HepG2 (cell line): Measurements from ENCODE around the gene ZNF625. TPM values are rescaled to one million over a fixed set of nuclear protein-coding genes. Genes with fewer than 3 reads are reported as not detected.

Experiments used
- ARNT2 ChIP-seq: sonication (generic); formaldehyde crosslinking; IDR thresholded peaks from 2 replicates; pipeline ENCODE4 v1.8.0; 2022; ENCODE audit warnings: mild to moderate bottlenecking, low read depth, missing genetic modification reagents, moderate library complexity
- ATF1 ChIP-seq: IDR thresholded peaks from 2 replicates; pipeline ENCODE4 v1.6.1; 2016; ENCODE audit warnings: mild to moderate bottlenecking, control low read depth
- CREB1 ChIP-seq, 2 experiments: fragments of 450-650 bp in 1 of 2; IDR thresholded peaks; 2 replicates each; pipeline ENCODE4 v1.6.1; 2016 to 2017; ENCODE audit warnings: control low read depth in 1 of 2, mild to moderate bottlenecking in 1 of 2, missing compliant biosample characterization in 1 of 2, missing genetic modification characterization in 1 of 2
- GATA4 ChIP-seq: sonication (generic); IDR thresholded peaks from 2 replicates; pipeline ENCODE4 v1.6.1; 2016; ENCODE audit warnings: antibody characterized with exemption, low read depth, borderline replicate concordance
- GATAD2A ChIP-seq: IDR thresholded peaks from 2 replicates; pipeline ENCODE4 v1.6.1; 2016
- PBX3 ChIP-seq: sonication (generic); formaldehyde crosslinking; IDR thresholded peaks from 2 replicates; pipeline ENCODE4 v1.8.1; 2023; ENCODE audit warnings: missing genetic modification reagents, inconsistent platforms, borderline replicate concordance
- RFX1 ChIP-seq: fragments of 450-650 bp; IDR thresholded peaks from 2 replicates; pipeline ENCODE4 v1.6.1; 2017
- SRSF1 ChIP-seq: fragments of 200-400 bp; formaldehyde crosslinking; optimal IDR thresholded peaks from 2 replicates; pipeline ENCODE3; 2017; ENCODE audit warnings: mild to moderate bottlenecking, low read depth, low read length, moderate library complexity
- TAF1 ChIP-seq: sonication (generic); formaldehyde crosslinking; IDR thresholded peaks from 2 replicates; pipeline ENCODE4 v1.4.0; 2020; ENCODE audit warnings: missing genetic modification reagents
- TARDBP ChIP-seq: sonication (generic); formaldehyde crosslinking; IDR thresholded peaks from 2 replicates; pipeline ENCODE4 v1.8.0; 2022; ENCODE audit warnings: mild to moderate bottlenecking, missing genetic modification reagents
- TFDP2 ChIP-seq: sonication (generic); formaldehyde crosslinking; IDR thresholded peaks from 2 replicates; pipeline ENCODE4 v1.4.0; 2020; ENCODE audit warnings: missing genetic modification reagents
- ZBED4 ChIP-seq: sonication (generic); formaldehyde crosslinking; IDR thresholded peaks from 2 replicates; pipeline ENCODE4 v1.4.0; 2020; ENCODE audit warnings: missing genetic modification reagents, borderline replicate concordance
- ZBTB42 ChIP-seq: sonication (generic); formaldehyde crosslinking; IDR thresholded peaks from 2 replicates; pipeline ENCODE4 v1.5.0; 2020; ENCODE audit warnings: mild to moderate bottlenecking, missing genetic modification reagents
- ZMAT5 ChIP-seq: sonication (generic); formaldehyde crosslinking; IDR thresholded peaks from 2 replicates; pipeline ENCODE4 v1.5.0; 2020; ENCODE audit warnings: mild to moderate bottlenecking, low read depth, missing genetic modification reagents, borderline replicate concordance
- ZNF343 ChIP-seq: sonication (generic); formaldehyde crosslinking; IDR thresholded peaks from 2 replicates; pipeline ENCODE4 v1.4.0; 2020; ENCODE audit warnings: mild to moderate bottlenecking, missing genetic modification reagents
- ZNF558 ChIP-seq: sonication (generic); formaldehyde crosslinking; IDR thresholded peaks from 2 replicates; pipeline ENCODE4 v1.9.0; 2022; ENCODE audit warnings: mild to moderate bottlenecking, missing genetic modification reagents, borderline replicate concordance
- ZNF792 ChIP-seq: IDR thresholded peaks from 2 replicates; pipeline ENCODE4 v1.6.1; 2016
- ZXDC ChIP-seq: sonication (generic); formaldehyde crosslinking; IDR thresholded peaks from 2 replicates; pipeline ENCODE4 v1.5.0; 2020; ENCODE audit warnings: mild to moderate bottlenecking, missing genetic modification reagents
- polyA plus RNA-seq, 8 experiments: library from polyadenylated mRNA; depleted of rRNA in 3 of 8; stranded (reverse) in 7 of 8; unstranded in 1 of 8; fragments of >200 nt; fragmentation: Illumina TruSeq in 4 of 8; extraction: Trizol in 4 of 8; gene quantifications; 2 replicates each; pipeline versions ENCODE4 v1.2.1 to v1.2.3, GENCODE V29; 2011 to 2016; ENCODE audit warnings: low read depth in 4 of 8, missing spikeins in 1 of 8, mixed read lengths in 1 of 8; ENCODE audit not compliant: insufficient read depth in 1 of 8
- total RNA-seq, 5 experiments: library from RNA; depleted of rRNA; stranded (reverse); fragments of >200 nt; fragmentation: Illumina TruSeq; extraction: Trizol; gene quantifications; 2 replicates each; pipeline ENCODE4 v1.2.3, GENCODE V29; 2016; ENCODE audit warnings: low read depth in 1 of 5

The ZNF625 gene
- total and polyA plus RNA-seq, 2 of the 13 experiments (the other 11 are each of a cell fraction or from before 2014, with no cell fraction given), result 1.7 to 12.2 TPM

GRCh38 chr19:12162882-12163806 is 6.6 kb upstream of the ZNF625 start, which contains the start of gene ZNF136 (continued):
- TF ChIP-seq PBX3, result no peak
- TF ChIP-seq CREB1 (IDR thresholded peaks at IDR 0.05), result peak; percentile 43
- TF ChIP-seq CREB1 (CRISPR knock-in tag; IDR thresholded peaks at IDR 0.05), result no peak; the same call in 1 of the 2 replicates
- TF ChIP-seq TARDBP (CRISPR knock-in tag), result peak; percentile 66; the same call in 1 of the 2 replicates
- peak; percentile 35; the same call in 1 of the 2 replicates for TF ChIP-seq ZNF792
- TF ChIP-seq GATA4, result 0 out of 2 replicates have a peak, but pooled peaks have one; percentile 30
- 0 out of 2 replicates have a peak, but pooled peaks have one; percentile 29 for TF ChIP-seq GATAD2A (CRISPR knock-in tag)
- TF ChIP-seq SRSF1, result peak; percentile 84
- peak; percentile 87; the same call in 1 of the 2 replicates for TF ChIP-seq ARNT2 (CRISPR knock-in tag)
- peak; percentile 78 for TF ChIP-seq TAF1
- TF ChIP-seq ATF1 (CRISPR knock-in tag), result peak; percentile 40; the same call in 1 of the 2 replicates
- TF ChIP-seq ZXDC (CRISPR knock-in tag), result 0 out of 2 replicates have a peak, but pooled peaks have one; percentile 73
- TF ChIP-seq ZNF558 (CRISPR knock-in tag), result 0 out of 2 replicates have a peak, but pooled peaks have one; percentile 27
- peak; percentile 85 for TF ChIP-seq ZBED4 (CRISPR knock-in tag)
- peak; percentile 66 for TF ChIP-seq TFDP2
- no peak for TF ChIP-seq ZBTB42 (CRISPR knock-in tag)
- TF ChIP-seq ZNF343 (CRISPR knock-in tag), result no peak
- TF ChIP-seq RFX1, result no peak
- TF ChIP-seq ZMAT5 (CRISPR knock-in tag), result no peak
